ENCODE results near the gene KCNH5.

- TF ChIP-seq GATA2 (IDR thresholded peaks at IDR 0.05; ENCODE audit: low read depth, low read length) (no peak), GATA3 (IDR thresholded peaks at IDR 0.05; ENCODE audit: low read depth, low read length) (no peak)
Measured at GRCh38 chr14:62905566-62905965, 139.7 kb downstream of the KCNH5 start.

Measured in SH-SY5Y (cell line).